Measurements from ENCODE around the gene CD44.
"Not testable (repeated sequence)": the region's sequence is repeated elsewhere in the genome, so short reads cannot be mapped to it uniquely, and the experiment has no call there.

CD44 gene

GRCh38 chr11:35138943-35139721 lies at the start of gene CD44:
Gene CD44, plus strand, starts transcription at chr11:35139171. Its CDS starts 133 bp downstream, at chr11:35139304.
- H3K36me3 ChIP-seq (ENCODE audit: control insufficient read depth, insufficient read depth, low read length), result no peaks in the 10 kb centered on the region
- H3K27me3 ChIP-seq (ENCODE audit: control insufficient read depth, insufficient read depth, low read length), result peaks cover 22% of the 10 kb centered on the region
- peaks cover 4% of the 10 kb centered on the region for H3K4me1 ChIP-seq (ENCODE audit: control insufficient read depth, insufficient read depth, low read length)
- WGBS (ENCODE audit: insufficient coverage, insufficient read length), result no CpG with 5 or more reads among the region's 55 CpGs
- H3K4me3 ChIP-seq (ENCODE audit: low read length), result peak within 1 kb of the TSS; percentile 62; the same call in 1 of the 2 replicates
- DNase-seq (ENCODE audit: low read depth, low spot score), result no peak
- no peak within 1 kb of the TSS for H3K27ac ChIP-seq (ENCODE audit: low read length)
- no peaks in the 10 kb centered on the region for H3K9me3 ChIP-seq (ENCODE audit: control insufficient read depth, insufficient read depth, low read length)

GRCh38 chr11:35089666-35090065 lies 49.3 kb upstream of the CD44 start:
- Histone ChIP-seq H3K36me3 (ENCODE audit: control insufficient read depth, insufficient read depth, low read length) (no peaks in the 10 kb centered on the region), H3K27ac (ENCODE audit: low read length) (no peak overlapping the region), H3K4me1 (ENCODE audit: control insufficient read depth, insufficient read depth, low read length) (no peaks in the 10 kb centered on the region), H3K4me3 (ENCODE audit: low read length) (no peak overlapping the region), H3K27me3 (ENCODE audit: control insufficient read depth, insufficient read depth, low read length) (no peaks in the 10 kb centered on the region), H3K9me3 (ENCODE audit: control insufficient read depth, insufficient read depth, low read length) (no peaks in the 10 kb centered on the region)
- WGBS (ENCODE audit: insufficient coverage, insufficient read length), result no CpG with 5 or more reads among the region's 1 CpG
- DNase-seq (ENCODE audit: low read depth, low spot score), result no peak

- H3K4me1 ChIP-seq (ENCODE audit: control insufficient read depth, insufficient read depth, low read length), result no peaks in the 10 kb centered on the region
- no peak for DNase-seq (ENCODE audit: low read depth, low spot score)
- H3K4me3 ChIP-seq (ENCODE audit: low read length), result no peak overlapping the region
- no CpG with 5 or more reads among the region's 4 CpGs for WGBS (ENCODE audit: insufficient coverage, insufficient read length)
- no peaks in the 10 kb centered on the region for H3K9me3 ChIP-seq (ENCODE audit: control insufficient read depth, insufficient read depth, low read length)
- no peaks in the 10 kb centered on the region for H3K27me3 ChIP-seq (ENCODE audit: control insufficient read depth, insufficient read depth, low read length)
- H3K36me3 ChIP-seq (ENCODE audit: control insufficient read depth, insufficient read depth, low read length), result no peaks in the 10 kb centered on the region
- no peak overlapping the region for H3K27ac ChIP-seq (ENCODE audit: low read length)
Measured at GRCh38 chr11:35090125-35090524, 48.8 kb upstream of the CD44 start.

- H3K27ac ChIP-seq (ENCODE audit: low read length); H3K27me3 ChIP-seq (ENCODE audit: control insufficient read depth, insufficient read depth, low read length); H3K9me3 ChIP-seq (ENCODE audit: control insufficient read depth, insufficient read depth, low read length); H3K4me3 ChIP-seq (ENCODE audit: low read length); H3K4me1 ChIP-seq (ENCODE audit: control insufficient read depth, insufficient read depth, low read length); DNase-seq (ENCODE audit: low read depth, low spot score); H3K36me3 ChIP-seq (ENCODE audit: control insufficient read depth, insufficient read depth, low read length): not testable (repeated sequence)
- WGBS (ENCODE audit: insufficient coverage, insufficient read length), result no CpG with 5 or more reads among the region's 6 CpGs
Measured at GRCh38 chr11:35090991-35091390, 48.0 kb upstream of the CD44 start.

- WGBS (ENCODE audit: insufficient coverage, insufficient read length), result no CpG with 5 or more reads among the region's 2 CpGs
- Histone ChIP-seq H3K36me3 (ENCODE audit: control insufficient read depth, insufficient read depth, low read length) (no peaks in the 10 kb centered on the region), H3K4me3 (ENCODE audit: low read length) (no peak overlapping the region), H3K4me1 (ENCODE audit: control insufficient read depth, insufficient read depth, low read length) (no peaks in the 10 kb centered on the region), H3K27me3 (ENCODE audit: control insufficient read depth, insufficient read depth, low read length) (no peaks in the 10 kb centered on the region), H3K9me3 (ENCODE audit: control insufficient read depth, insufficient read depth, low read length) (no peaks in the 10 kb centered on the region), H3K27ac (ENCODE audit: low read length) (no peak overlapping the region)
- DNase-seq (ENCODE audit: low read depth, low spot score), result no peak
Measured at GRCh38 chr11:35096723-35097122, 42.2 kb upstream of the CD44 start.

GRCh38 chr11:35097814-35098455 lies 41.0 kb upstream of the CD44 start:
- no peaks in the 10 kb centered on the region for H3K4me1 ChIP-seq (ENCODE audit: control insufficient read depth, insufficient read depth, low read length)
- no CpG with 5 or more reads among the region's 5 CpGs for WGBS (ENCODE audit: insufficient coverage, insufficient read length)
- H3K27ac ChIP-seq (ENCODE audit: low read length), result no peak overlapping the region
- H3K36me3 ChIP-seq (ENCODE audit: control insufficient read depth, insufficient read depth, low read length), result no peaks in the 10 kb centered on the region
- H3K27me3 ChIP-seq (ENCODE audit: control insufficient read depth, insufficient read depth, low read length), result no peaks in the 10 kb centered on the region
- H3K4me3 ChIP-seq (ENCODE audit: low read length), result no peak overlapping the region
- H3K9me3 ChIP-seq (ENCODE audit: control insufficient read depth, insufficient read depth, low read length), result no peaks in the 10 kb centered on the region
- no peak for DNase-seq (ENCODE audit: low read depth, low spot score)

GRCh38 chr11:35098855-35099254 lies 40.1 kb upstream of the CD44 start:
- H3K4me3 ChIP-seq (ENCODE audit: low read length), result no peak overlapping the region
- no CpG with 5 or more reads among the region's 5 CpGs for WGBS (ENCODE audit: insufficient coverage, insufficient read length)
- no peak for DNase-seq (ENCODE audit: low read depth, low spot score)

GRCh38 chr11:35099278-35100012 lies 39.5 kb upstream of the CD44 start:
- Histone ChIP-seq H3K9me3 (ENCODE audit: control insufficient read depth, insufficient read depth, low read length) (no peaks in the 10 kb centered on the region), H3K27ac (ENCODE audit: low read length) (no peak overlapping the region), H3K27me3 (ENCODE audit: control insufficient read depth, insufficient read depth, low read length) (no peaks in the 10 kb centered on the region), H3K4me1 (ENCODE audit: control insufficient read depth, insufficient read depth, low read length) (no peaks in the 10 kb centered on the region), H3K4me3 (ENCODE audit: low read length) (no peak overlapping the region), H3K36me3 (ENCODE audit: control insufficient read depth, insufficient read depth, low read length) (no peaks in the 10 kb centered on the region)
- no CpG with 5 or more reads among the region's 6 CpGs for WGBS (ENCODE audit: insufficient coverage, insufficient read length)
- no peak for DNase-seq (ENCODE audit: low read depth, low spot score)

More at GRCh38 chr11:35098855-35099254, 40.1 kb upstream of the CD44 start:
- H3K36me3 ChIP-seq (ENCODE audit: control insufficient read depth, insufficient read depth, low read length), result no peaks in the 10 kb centered on the region
- no peak overlapping the region for H3K27ac ChIP-seq (ENCODE audit: low read length)
- no peaks in the 10 kb centered on the region for H3K27me3 ChIP-seq (ENCODE audit: control insufficient read depth, insufficient read depth, low read length)
- no peaks in the 10 kb centered on the region for H3K4me1 ChIP-seq (ENCODE audit: control insufficient read depth, insufficient read depth, low read length)
- no peaks in the 10 kb centered on the region for H3K9me3 ChIP-seq (ENCODE audit: control insufficient read depth, insufficient read depth, low read length)

- no peak overlapping the region for H3K4me3 ChIP-seq (ENCODE audit: low read length)
- no peak for DNase-seq (ENCODE audit: low read depth, low spot score)
- no CpG with 5 or more reads among the region's 6 CpGs for WGBS (ENCODE audit: insufficient coverage, insufficient read length)
- no peaks in the 10 kb centered on the region for H3K4me1 ChIP-seq (ENCODE audit: control insufficient read depth, insufficient read depth, low read length)
- H3K9me3 ChIP-seq (ENCODE audit: control insufficient read depth, insufficient read depth, low read length), result no peaks in the 10 kb centered on the region
- no peaks in the 10 kb centered on the region for H3K27me3 ChIP-seq (ENCODE audit: control insufficient read depth, insufficient read depth, low read length)
- no peaks in the 10 kb centered on the region for H3K36me3 ChIP-seq (ENCODE audit: control insufficient read depth, insufficient read depth, low read length)
- H3K27ac ChIP-seq (ENCODE audit: low read length), result no peak overlapping the region
Measured at GRCh38 chr11:35100013-35100383, 39.0 kb upstream of the CD44 start.

- no peaks in the 10 kb centered on the region for H3K27me3 ChIP-seq (ENCODE audit: control insufficient read depth, insufficient read depth, low read length)
- no peaks in the 10 kb centered on the region for H3K9me3 ChIP-seq (ENCODE audit: control insufficient read depth, insufficient read depth, low read length)
- no peak overlapping the region for H3K4me3 ChIP-seq (ENCODE audit: low read length)
- no peak overlapping the region for H3K27ac ChIP-seq (ENCODE audit: low read length)
- H3K4me1 ChIP-seq (ENCODE audit: control insufficient read depth, insufficient read depth, low read length), result no peaks in the 10 kb centered on the region
- DNase-seq (ENCODE audit: low read depth, low spot score), result no peak
- no CpG with 5 or more reads among the region's 3 CpGs for WGBS (ENCODE audit: insufficient coverage, insufficient read length)
- H3K36me3 ChIP-seq (ENCODE audit: control insufficient read depth, insufficient read depth, low read length), result no peaks in the 10 kb centered on the region
Measured at GRCh38 chr11:35101223-35101622, 37.7 kb upstream of the CD44 start.

All from iPS DF 6.9 (cell line).